HG03378 (cell line): Measurements from ENCODE around the gene KIF20B.

Experiments used
- ATAC-seq: cut with Tn5 transposase; IDR thresholded peaks from one replicate; pipeline ENCODE4 v1.9.1; 2021; ENCODE audit warnings: mild to moderate bottlenecking, moderate library complexity; ENCODE audit not compliant: unreplicated experiment

Gene KIF20B, protein sequence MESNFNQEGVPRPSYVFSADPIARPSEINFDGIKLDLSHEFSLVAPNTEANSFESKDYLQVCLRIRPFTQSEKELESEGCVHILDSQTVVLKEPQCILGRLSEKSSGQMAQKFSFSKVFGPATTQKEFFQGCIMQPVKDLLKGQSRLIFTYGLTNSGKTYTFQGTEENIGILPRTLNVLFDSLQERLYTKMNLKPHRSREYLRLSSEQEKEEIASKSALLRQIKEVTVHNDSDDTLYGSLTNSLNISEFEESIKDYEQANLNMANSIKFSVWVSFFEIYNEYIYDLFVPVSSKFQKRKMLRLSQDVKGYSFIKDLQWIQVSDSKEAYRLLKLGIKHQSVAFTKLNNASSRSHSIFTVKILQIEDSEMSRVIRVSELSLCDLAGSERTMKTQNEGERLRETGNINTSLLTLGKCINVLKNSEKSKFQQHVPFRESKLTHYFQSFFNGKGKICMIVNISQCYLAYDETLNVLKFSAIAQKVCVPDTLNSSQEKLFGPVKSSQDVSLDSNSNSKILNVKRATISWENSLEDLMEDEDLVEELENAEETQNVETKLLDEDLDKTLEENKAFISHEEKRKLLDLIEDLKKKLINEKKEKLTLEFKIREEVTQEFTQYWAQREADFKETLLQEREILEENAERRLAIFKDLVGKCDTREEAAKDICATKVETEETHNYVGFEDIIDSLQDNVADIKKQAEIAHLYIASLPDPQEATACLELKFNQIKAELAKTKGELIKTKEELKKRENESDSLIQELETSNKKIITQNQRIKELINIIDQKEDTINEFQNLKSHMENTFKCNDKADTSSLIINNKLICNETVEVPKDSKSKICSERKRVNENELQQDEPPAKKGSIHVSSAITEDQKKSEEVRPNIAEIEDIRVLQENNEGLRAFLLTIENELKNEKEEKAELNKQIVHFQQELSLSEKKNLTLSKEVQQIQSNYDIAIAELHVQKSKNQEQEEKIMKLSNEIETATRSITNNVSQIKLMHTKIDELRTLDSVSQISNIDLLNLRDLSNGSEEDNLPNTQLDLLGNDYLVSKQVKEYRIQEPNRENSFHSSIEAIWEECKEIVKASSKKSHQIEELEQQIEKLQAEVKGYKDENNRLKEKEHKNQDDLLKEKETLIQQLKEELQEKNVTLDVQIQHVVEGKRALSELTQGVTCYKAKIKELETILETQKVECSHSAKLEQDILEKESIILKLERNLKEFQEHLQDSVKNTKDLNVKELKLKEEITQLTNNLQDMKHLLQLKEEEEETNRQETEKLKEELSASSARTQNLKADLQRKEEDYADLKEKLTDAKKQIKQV (N-terminal part only)

DNA sequence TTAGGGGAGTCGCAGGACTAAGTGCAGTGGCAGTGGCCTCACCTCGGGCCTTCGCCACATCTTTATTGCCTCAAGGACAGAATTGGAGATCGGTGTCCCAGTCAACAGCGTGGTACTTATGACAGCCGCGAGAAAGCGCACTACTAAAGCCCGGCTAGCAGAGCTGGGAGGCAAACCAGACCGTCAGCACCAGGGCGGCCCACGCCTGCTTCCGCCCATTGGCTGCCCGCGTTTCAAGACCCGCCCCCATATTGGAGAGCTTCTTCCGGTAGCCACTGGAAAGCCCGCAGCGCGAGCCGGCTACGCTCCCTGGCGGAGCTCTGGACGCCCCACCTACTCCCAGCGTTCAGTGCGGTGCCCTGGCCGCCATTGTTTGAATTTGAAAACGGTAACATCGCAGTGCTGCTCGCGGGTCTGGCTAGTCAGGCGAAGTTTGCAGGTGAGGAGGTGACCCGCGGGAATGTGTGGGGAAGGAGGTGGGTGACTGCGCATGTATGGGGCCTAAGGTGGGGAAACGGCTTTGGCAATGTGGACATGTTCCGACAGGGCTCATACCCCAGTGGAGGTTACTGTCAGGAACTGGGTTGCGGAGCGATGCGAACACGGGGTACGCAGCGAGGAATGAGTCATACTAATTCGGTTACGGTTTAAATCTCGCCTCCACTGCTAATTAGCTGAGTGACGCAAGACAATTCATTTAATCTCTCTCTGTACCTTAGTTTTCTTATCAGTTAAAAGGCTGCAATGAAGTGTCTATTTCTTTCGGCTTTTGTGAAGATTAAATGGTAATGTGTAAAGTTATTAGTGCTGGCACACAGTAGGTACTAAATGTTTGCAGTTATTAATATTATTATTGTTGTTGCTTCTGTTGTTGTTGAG is at the start of gene KIF20B:
Gene KIF20B, plus strand, starts transcription at position 349 of the 879 bp plus-strand sequence. CDS start 3,705 bp downstream, outside the sequence.
- peak; percentile 91 for ATAC-seq

DNA sequence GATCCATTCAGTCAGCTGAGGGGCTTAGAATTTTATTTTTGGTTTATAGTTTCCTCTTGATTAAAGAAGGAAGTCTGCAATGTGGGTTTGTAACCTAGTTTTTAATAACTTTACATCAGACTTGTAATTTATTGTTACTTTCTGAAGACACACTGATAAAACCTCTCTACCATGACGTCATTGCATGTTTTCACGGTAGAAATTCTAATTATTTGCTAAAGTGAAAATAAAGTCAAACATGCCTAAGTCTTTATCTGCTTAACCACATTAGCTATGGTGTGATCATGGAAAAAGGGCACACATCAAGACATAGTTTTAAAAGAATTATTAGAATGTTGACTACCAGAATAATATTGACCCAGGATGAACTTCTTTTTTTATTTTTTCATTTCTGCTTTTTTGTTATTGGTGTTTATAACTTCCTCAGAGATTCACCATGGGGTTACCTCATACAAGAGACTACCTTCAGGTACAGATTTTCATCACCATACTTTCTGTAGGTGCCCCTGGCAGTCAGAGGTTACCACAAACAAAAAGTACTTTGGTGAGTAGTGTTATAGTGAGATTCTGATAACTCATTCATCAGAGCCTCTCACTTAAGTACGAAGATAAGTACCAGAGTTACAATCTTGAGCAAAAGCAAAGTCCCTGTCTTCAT is 49.3 kb upstream of the KIF20B start:
- ATAC-seq: peak; percentile 60

DNA sequence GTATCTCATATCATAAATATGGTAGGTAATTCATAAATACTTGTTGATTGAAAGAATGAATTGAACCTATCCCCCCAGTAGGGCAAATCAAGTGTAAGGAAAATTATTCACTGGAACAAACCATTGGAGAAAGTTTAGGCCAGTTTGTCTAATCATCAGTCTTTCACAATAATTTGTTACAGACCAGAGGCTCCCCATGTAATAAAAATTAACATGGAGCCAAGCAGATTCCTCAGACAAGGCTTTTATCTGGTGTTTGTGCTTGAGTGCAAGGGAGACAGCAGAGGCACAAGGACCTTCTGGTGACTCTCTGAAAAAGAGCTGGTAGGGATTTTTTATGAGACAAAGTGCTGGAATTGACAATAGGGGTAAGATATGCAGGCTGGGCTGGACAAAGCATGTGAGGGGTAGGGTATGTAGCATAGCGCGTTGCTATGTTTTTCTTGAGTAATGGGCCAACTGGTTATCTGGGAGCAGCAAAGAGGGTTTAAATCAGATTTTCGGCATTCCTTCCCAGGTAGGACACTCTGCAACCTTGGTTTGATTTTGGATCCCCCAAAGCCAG is 48.5 kb upstream of the KIF20B start:
- ATAC-seq: no peak

DNA sequence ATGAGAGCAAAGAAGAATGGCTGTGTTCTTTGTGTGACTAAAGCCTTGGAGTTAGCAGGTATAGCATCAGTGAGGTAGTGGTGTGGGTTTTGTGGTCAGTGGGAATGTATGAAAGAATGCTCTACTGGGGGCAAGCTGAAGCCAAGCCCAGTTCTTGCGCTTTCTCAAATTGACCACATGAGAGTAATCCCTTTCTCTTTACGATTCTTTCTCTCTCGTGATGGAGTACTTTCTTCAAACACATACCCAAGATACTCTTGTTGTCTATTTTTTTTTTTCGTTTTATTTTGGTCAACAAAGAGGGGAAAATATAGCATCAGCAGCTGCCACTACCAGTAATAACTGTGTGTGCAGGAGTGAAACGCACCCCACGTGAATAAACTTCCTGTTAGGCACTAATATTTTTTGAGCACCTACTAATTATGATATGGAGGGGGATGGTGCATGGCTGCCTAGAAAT is 48.0 kb upstream of the KIF20B start:
- ATAC-seq: peak; percentile 53

DNA sequence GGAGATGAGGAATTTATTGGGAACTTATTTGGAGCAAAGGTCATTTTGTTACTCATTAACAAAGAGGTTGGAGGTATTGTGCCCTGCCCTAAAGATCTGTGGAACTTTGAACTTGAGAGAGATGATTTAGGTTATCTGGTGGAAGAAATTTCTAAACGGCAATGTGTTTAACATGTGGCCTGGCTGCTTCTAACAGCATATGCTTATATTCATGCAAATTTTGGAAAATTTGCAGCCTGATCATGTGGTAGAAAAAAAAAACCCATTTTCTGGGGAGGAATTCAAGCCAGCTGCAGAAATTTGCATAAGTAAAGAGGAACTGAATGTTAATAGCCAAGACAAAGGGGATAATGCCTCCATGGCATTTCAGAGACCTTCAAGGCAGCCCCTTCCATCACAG is 45.7 kb upstream of the KIF20B start:
- ATAC-seq: no peak

DNA sequence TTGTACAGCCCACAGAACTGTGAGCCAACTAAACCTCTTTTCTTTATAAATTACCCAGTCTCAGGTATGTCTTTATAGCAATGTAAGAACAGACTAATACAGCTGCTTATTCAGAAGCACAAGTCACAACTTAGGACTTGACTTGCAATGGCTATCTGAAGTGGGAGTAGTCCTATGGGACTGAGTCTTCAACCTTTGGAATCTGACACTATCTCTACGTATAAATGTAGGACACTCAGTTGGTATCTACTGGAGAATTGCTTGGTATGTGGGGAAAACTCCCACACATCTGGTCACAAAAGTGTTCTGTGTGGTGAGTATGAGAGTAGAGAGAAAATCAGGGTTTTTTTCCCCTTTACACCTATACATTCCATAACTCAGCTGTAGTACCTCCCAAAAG is 44.1 kb upstream of the KIF20B start:
- ATAC-seq: no peak

DNA sequence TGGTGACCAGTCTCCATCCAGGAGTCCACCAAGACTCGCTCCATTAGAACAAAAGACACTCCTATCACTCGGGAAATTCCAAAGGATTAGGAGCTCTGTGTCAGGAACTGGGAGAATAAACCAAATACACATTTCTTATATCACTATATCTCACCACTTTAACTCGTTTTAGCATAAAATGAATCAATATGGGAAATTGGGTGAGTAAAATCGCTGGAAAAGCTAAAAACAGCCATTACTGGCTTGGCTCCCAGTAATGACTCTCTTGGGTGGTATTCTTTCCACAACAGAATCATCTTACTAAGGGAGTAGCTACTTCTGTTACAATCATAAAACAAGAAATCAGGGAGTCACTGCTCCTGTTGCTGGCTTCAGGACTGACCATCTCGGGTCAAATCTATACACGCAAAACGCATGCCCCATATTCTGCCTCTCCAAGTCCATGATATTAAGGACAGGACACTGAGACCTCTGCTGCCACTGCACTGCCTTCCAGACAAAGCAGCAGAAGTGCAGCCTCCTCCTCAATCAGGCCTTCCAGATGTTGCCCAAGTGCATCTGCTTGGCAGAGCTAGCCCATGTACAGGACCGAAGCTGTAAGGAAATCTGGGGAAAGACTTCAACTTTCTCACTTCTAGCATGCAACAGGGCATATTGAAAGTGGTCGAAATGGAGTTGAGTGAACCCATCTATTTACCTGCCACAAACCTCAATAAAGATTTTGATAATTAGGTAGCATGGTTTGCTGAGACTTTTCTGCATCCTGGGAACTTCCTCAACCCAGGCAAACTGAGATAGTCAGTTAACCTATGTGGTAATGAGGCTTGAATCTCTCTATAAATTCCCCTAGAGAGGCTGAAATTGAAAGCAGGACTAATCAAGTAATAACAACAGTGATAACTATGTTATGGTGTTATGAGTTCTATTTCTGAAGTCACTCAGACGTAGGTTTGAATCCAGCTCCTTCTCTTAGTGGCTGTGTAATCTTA is 42.0 kb upstream of the KIF20B start:
- ATAC-seq: no peak

DNA sequence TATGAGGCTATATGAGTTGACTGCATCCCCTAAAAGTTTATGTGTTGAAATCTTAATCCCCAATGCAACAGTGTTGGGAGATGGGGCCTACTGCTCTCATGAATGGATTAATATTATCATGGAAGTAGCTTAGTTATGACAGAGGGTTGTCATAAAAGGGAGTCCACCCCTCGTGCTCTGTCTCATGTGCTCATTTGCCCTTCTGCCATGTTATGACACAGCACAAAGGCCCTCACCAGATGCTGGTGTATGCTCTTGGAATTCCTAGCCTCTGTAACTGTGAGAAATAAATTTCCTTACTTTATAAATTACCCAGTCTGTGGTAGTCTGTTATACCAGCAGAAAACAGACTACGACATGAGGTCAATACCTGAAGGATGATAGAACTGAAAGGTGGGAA is 38.8 kb upstream of the KIF20B start:
- no peak for ATAC-seq

DNA sequence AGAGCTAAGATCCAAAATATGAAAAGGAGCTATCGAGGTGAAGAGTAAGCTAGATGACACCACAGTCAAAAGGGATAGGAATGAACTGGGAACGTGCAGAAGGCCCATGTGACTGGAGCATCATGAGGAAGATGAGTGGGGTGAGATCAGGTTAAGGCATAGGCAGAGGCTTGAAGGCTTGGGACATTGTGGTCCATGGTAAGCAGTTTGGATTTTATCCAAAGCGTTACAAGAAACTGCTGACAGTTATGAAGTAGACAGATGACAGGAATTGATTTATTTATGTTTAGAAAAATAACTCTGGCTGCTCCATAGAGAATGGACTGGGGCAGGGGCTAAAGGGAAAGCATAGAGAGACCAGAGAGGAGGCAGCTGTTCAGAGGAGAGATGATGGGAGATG is 38.2 kb upstream of the KIF20B start:
- ATAC-seq: no peak

DNA sequence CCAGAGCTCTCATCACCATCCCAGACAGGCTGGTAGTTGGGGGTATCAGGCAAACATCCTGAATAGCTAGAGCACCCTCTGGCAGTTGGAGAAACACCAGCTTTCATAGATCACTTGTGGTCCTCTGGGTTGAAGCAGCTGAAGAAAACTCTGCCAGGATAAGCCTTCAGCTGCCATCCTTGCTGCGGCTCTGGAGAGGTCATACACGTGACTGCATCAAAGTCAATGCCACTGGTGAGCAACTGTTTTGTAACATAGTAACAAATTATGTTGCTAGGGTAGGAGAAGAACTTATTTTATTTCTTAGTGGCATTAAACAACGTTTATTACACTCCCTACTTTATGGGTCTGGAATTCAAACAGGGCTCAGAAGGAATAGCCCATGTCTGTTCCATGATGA is 37.2 kb upstream of the KIF20B start:
- no peak for ATAC-seq

DNA sequence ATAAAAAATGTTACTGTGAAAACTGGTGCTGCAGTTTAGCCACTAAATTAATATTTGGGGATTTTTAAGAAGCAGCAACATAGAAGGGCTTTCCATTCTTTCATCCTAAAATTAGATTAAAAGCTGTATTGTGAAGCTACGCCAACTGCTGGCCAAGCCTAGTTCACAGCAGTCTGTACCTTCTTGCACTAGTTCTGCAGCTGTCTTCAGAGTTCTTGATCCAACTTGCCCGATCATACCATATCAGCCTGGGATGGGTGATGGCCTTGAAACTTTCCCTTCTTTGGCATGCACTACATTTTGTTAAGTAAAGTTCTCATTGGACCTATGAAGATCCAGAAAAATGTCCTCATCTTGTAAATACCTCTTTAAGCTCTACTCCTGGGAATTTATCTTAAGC is 36.1 kb upstream of the KIF20B start:
- ATAC-seq: no peak

DNA sequence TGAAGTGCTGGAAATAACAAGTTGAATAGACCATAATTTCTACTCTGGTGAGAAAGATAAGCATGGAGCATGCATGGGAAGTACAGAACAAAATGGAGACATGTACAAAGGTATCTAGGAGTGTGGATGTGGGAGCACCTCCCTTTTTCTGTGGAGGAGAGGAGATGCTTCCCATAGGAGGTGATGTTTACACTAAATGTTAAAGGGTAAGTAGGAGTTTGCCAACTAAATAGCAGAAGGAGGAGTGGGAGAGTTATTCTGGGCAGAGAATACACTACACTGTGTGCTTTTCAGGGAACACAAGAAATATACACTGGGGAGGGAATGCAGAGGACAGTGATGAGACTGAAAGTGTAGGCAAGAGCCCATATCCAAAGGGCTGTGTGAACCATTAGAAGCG is 35.3 kb upstream of the KIF20B start:
- ATAC-seq: no peak

DNA sequence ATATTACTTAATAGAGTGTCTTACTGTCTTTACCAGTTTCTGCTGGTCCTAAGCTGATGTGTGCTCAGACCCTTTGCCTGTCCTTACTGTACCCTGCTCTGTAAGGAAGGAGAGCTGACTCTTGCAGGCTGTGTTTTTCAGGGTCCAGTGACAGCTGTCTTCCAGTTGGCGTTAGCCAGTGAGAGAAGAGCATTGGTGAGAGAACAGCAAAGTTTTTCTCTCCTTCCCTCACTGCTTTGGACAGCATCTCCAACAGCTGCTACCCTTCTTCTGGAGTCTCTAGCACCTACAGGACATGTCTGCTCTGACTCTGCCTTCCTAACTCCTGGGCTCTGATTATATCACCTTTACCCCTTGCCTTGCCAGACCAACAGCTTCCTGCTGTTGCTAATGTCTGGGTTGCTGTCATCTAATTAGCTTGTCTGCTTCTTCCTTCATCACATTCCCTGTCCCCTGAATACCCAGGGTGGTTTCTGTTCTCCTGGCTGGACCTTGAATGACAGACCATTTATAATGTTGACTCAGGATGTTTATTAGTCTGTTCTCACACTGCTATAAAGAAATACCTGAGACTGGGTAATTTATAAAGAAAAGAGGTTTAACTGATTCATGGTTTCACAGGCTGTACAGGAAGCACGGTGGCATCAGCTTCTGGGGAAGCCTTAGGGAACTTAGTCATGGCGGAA is 32.9 kb upstream of the KIF20B start:
- ATAC-seq: no peak

DNA sequence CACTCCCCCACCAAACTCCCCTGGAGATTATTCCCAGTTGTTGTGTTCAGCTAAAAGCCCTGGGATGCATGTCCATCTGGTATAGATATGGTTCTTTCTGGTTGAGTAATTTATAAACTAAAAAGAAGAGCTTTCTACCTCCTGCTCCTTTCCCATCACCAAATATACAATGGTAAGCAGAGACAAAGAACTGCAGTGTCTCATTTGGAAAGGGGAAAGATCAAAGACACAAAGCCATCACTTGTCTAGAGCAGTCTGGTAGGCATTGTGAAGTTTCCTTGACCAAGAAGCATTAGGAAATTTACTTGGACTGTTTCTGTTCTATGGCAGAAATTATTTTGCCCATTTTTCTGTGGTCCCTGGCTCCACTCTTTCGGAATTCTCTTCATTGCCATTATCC is 31.4 kb upstream of the KIF20B start:
- no peak for ATAC-seq

DNA sequence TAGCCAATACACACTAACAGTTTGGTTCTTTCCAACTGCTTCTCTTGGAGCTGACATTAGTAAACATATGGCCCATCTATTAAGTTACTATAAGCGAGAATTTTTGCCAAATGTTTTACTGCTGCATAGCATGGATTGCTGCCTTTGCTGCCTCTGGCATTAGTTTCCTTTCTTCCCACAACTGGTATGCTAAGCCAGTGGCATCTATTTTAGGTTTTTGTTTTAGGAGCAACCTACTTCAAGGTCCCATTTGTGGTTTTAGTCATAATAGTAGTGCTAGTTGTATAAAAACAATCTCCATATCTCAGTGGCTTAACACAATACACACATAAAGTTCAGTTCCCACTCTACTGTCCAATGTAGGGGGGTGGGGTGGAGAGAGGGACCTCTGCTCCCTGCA is 30.5 kb upstream of the KIF20B start:
- no peak for ATAC-seq

DNA sequence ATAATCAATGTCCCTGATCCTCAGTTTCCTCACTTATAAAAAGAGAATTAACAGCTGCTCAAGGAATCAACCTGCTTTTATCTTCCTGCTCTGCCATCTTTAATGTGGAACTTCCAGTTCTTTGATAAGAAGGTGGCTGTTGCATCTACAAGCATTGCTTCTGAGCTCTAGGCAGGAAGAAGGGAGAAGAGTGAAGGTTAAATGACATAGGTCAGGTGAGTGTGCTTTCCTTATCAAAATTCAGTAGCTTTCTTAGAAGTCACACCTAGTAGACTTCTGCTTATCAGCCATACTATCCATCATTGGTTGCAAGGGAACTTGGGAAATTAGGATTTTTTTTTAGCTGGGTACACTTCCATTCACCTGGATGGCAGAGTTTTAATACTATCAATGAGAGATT is 24.0 kb upstream of the KIF20B start:
- ATAC-seq: no peak

DNA sequence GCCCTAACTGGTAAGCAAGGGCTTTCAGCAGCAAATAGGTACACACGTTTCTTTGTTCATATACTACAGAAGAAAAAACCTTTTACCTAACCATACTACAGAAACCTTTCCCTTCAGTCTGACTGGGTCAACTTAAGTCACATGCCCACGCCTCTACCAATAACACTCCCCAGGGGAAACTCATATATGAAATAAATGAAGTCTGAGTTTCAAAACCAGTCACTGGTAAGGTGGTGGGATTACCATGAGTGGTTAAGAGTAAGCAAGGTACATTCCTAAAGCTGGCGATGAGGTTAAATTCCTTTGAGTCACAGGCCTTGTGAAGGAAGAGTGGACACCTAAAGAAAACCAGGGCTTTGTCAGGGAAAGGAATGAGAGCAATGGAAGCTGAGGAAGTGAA is 21.4 kb upstream of the KIF20B start:
- peak; percentile 65 for ATAC-seq
